ENCODE data around the gene DIAPH2. TPM values are rescaled to one million over a fixed set of nuclear protein-coding genes. Genes with fewer than 3 reads are reported as not detected.

Gene DIAPH2
- total RNA-seq, 1 donor from 2014 or later: 18.9 TPM

DNA sequence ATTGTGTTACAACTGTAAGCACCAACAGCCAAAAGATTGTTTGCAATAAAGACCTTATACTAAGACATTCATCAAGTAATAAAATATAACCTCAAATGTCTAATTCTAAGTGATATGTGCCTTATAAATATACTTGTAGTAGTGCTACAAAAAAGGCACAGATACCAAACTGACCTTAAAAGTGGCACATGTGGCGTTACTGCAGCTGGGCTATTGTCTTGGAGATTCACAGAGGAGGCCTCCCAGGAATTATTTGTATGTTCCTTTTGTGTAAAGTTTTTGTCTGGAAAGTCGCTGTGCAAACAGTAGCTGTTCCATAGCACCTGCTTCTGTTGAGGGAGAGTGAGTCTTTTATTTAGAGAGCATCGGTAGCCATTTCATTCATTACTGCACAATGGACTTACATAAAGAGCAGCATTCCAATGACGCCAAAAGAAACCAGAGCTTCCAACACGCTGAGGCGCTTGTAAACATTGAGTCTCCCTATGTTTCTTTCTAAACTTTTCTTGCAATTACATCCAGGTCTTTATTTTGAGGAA, 342.8 kb downstream of the DIAPH2 start:
- Mint-ChIP-seq H3K27me3 (no peaks in the 10 kb centered on the region), H3K4me3 (peak overlapping the region; percentile 9), H3K36me3 (no peaks in the 10 kb centered on the region), H3K4me1 (ENCODE audit: unreplicated experiment) (peaks cover 9% of the 10 kb centered on the region), H3K27ac (peak overlapping the region; percentile 18), H3K9me3 (peaks cover 4% of the 10 kb centered on the region)
- no peak for DNase-seq (ENCODE audit: extremely low spot score, unreplicated experiment)
- TF ChIP-seq, protein P1, sequence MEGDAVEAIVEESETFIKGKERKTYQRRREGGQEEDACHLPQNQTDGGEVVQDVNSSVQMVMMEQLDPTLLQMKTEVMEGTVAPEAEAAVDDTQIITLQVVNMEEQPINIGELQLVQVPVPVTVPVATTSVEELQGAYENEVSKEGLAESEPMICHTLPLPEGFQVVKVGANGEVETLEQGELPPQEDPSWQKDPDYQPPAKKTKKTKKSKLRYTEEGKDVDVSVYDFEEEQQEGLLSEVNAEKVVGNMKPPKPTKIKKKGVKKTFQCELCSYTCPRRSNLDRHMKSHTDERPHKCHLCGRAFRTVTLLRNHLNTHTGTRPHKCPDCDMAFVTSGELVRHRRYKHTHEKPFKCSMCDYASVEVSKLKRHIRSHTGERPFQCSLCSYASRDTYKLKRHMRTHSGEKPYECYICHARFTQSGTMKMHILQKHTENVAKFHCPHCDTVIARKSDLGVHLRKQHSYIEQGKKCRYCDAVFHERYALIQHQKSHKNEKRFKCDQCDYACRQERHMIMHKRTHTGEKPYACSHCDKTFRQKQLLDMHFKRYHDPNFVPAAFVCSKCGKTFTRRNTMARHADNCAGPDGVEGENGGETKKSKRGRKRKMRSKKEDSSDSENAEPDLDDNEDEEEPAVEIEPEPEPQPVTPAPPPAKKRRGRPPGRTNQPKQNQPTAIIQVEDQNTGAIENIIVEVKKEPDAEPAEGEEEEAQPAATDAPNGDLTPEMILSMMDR (conservative IDR thresholded peaks at IDR 0.05): no peak

DNA sequence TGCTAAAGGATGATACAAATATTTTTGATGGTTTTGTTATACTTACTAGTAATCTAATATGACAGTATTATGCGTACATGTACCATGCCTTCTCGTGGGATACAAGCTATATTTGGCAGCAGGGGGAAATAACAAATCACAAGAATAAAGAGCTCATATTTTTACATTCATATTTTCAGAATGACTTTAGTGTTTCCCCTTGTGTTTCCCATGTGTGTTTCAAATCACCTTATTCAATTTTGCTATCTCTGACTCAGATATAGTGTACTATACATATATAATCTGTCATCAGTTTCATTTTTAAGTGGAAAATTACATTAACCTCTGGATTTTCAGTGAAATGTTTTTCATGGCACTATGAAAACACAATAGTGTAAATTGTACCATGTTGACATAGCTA, 345.8 kb downstream of the DIAPH2 start:
- no peak overlapping the region for H3K27ac Mint-ChIP-seq
- H3K9me3 Mint-ChIP-seq: peaks cover 4% of the 10 kb centered on the region
- no peak overlapping the region for H3K4me3 Mint-ChIP-seq
- DNase-seq (ENCODE audit: extremely low spot score, unreplicated experiment): no peak
- H3K4me1 Mint-ChIP-seq (ENCODE audit: unreplicated experiment): peaks cover 9% of the 10 kb centered on the region
- H3K36me3 Mint-ChIP-seq: no peaks in the 10 kb centered on the region
- no peaks in the 10 kb centered on the region for H3K27me3 Mint-ChIP-seq
- TF ChIP-seq, protein P1 (conservative IDR thresholded peaks at IDR 0.05): no peak

DNA sequence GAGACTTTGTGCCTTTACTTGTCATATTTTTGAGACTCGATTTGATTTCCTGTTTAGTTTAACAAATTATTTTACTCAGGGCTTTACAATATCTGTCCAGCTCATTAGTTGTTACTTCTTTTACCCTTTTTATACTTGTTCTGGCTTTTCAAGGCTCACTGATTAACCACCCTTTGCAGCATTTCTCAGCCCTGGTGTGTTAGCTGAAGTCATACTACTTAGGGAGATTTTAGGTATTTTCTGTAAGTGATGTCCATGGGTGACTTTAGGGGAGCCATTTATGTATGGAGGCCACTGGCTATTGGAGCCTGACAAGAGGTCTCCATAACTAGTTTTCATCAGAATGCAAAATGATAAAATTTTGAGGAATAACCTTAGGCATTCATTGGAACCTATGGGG, 346.3 kb downstream of the DIAPH2 start:
- peaks cover under 1% of the 10 kb centered on the region for H3K9me3 Mint-ChIP-seq
- no peaks in the 10 kb centered on the region for H3K27me3 Mint-ChIP-seq
- H3K36me3 Mint-ChIP-seq: no peaks in the 10 kb centered on the region
- peaks cover 9% of the 10 kb centered on the region for H3K4me1 Mint-ChIP-seq (ENCODE audit: unreplicated experiment)
- TF ChIP-seq, protein P1 (conservative IDR thresholded peaks at IDR 0.05): no peak
- no peak overlapping the region for H3K27ac Mint-ChIP-seq
- H3K4me3 Mint-ChIP-seq: no peak overlapping the region
- DNase-seq (ENCODE audit: extremely low spot score, unreplicated experiment): no peak

DNA sequence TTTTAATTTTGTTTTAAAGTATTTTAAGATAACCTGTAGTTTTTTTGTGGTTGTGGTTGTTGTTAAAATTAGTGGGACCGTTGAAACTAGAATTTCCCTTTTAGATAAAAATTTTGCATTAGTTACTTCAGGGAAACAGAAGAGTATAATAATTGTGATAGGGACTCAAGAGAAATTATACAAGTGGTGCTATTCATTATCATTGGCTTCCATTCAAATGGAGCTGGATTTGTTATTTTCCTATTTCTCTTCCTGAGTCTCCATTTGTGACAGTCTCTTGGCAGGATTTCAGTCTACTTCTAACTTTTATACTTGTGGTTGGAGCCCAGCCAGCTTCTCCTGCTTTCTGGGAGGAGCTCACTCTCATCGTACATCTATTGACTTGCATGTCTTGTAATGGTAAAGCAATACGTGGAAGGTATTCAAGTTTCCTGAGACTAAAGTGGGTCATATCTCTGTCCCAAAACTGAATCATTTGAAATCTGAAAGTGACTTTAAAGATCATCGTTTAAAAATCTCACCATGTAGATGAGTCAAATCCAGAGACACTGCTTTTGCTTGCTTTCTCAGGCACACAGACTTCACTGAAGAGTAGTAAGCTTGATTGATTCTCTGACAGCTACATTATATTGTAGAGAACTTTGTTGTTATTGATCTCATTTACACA, 354.9 kb downstream of the DIAPH2 start:
- Mint-ChIP-seq H3K27ac (no peak overlapping the region), H3K27me3 (no peaks in the 10 kb centered on the region), H3K9me3 (no peaks in the 10 kb centered on the region), H3K36me3 (peaks cover 4% of the 10 kb centered on the region), H3K4me1 (ENCODE audit: unreplicated experiment) (peaks cover 5% of the 10 kb centered on the region), H3K4me3 (peak overlapping the region; percentile 8)
- TF ChIP-seq, protein P1 (conservative IDR thresholded peaks at IDR 0.05): no peak
- DNase-seq (ENCODE audit: extremely low spot score, unreplicated experiment): no peak

DNA sequence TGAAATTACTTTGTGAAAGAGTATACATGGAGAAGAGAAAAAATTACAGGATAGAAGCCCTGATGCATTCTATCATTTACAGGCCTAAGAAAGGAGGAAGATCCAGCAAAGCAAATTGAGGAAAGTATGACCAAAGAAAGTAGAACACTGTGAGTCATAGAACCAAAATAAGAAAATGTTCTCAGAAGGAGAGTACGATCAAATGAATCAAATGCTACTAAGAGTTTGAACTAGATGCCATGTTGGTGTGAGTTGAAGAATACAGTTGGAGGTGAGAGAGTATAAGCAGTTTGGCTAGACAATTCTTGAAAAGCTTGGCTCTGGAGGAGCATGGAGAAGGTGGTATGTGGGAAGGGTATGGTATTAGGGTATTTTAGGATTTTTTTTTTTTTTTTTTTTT, 360.8 kb downstream of the DIAPH2 start:
- Mint-ChIP-seq H3K9me3 (no peaks in the 10 kb centered on the region), H3K27ac (no peak overlapping the region), H3K4me3 (no peak overlapping the region), H3K36me3 (no peaks in the 10 kb centered on the region), H3K4me1 (ENCODE audit: unreplicated experiment) (no peaks in the 10 kb centered on the region), H3K27me3 (no peaks in the 10 kb centered on the region)
- no peak for DNase-seq (ENCODE audit: extremely low spot score, unreplicated experiment)
- TF ChIP-seq, protein P1 (conservative IDR thresholded peaks at IDR 0.05): no peak

All from type B pancreatic cell (in vitro differentiated cells).